Measurements from ENCODE around the gene TRPM4.
"Not testable (repeated sequence)": the region's sequence is repeated elsewhere in the genome, so short reads cannot be mapped to it uniquely, and the experiment has no call there.

Gene TRPM4

GRCh38 chr19:49190781-49191180, 33.2 kb downstream of the TRPM4 start:
- DNase-seq (ENCODE audit: low read depth), result no peak

- no peak for DNase-seq (ENCODE audit: low read depth)
Observed at GRCh38 chr19:49193822-49194394, 36.3 kb downstream of the TRPM4 start.

- no peak for DNase-seq (ENCODE audit: low read depth)
Observed at GRCh38 chr19:49194408-49194807, 36.8 kb downstream of the TRPM4 start.

- DNase-seq (ENCODE audit: low read depth), result no peak
Observed at GRCh38 chr19:49196527-49197240, 39.1 kb downstream of the TRPM4 start.

- DNase-seq (ENCODE audit: low read depth), result no peak
Observed at GRCh38 chr19:49200238-49200862, 42.8 kb downstream of the TRPM4 start.

GRCh38 chr19:49201042-49201441, 43.5 kb downstream of the TRPM4 start:
- no peak for DNase-seq (ENCODE audit: low read depth)

- DNase-seq (ENCODE audit: low read depth), result no peak
Observed at GRCh38 chr19:49205114-49205513, 47.5 kb downstream of the TRPM4 start.

- DNase-seq (ENCODE audit: low read depth), result not testable (repeated sequence)
Observed at GRCh38 chr19:49209502-49209901, 51.9 kb downstream of the TRPM4 start.

GRCh38 chr19:49210108-49210900, 52.7 kb downstream of the TRPM4 start:
- no peak for DNase-seq (ENCODE audit: low read depth)

GRCh38 chr19:49210901-49211451, 53.4 kb downstream of the TRPM4 start:
- no peak for DNase-seq (ENCODE audit: low read depth)

- DNase-seq (ENCODE audit: low read depth), result no peak
Observed at GRCh38 chr19:49212016-49212701, 54.6 kb downstream of the TRPM4 start.

GRCh38 chr19:49213791-49214190, 56.2 kb downstream of the TRPM4 start:
- DNase-seq (ENCODE audit: low read depth), result no peak

- no peak for DNase-seq (ENCODE audit: low read depth)
Observed at GRCh38 chr19:49214701-49215100, 57.1 kb downstream of the TRPM4 start.

GRCh38 chr19:49216071-49216470, 58.5 kb downstream of the TRPM4 start:
- DNase-seq (ENCODE audit: low read depth), result no peak

- DNase-seq (ENCODE audit: low read depth), result no peak
Observed at GRCh38 chr19:49217382-49217781, 59.8 kb downstream of the TRPM4 start.

- no peak for DNase-seq (ENCODE audit: low read depth)
Observed at GRCh38 chr19:49222011-49222410, 64.4 kb downstream of the TRPM4 start.

- DNase-seq (ENCODE audit: low read depth), result no peak
Observed at GRCh38 chr19:49222528-49222927, 64.9 kb downstream of the TRPM4 start.

- no peak for DNase-seq (ENCODE audit: low read depth)
Observed at GRCh38 chr19:49223472-49223871, 65.9 kb downstream of the TRPM4 start.

GRCh38 chr19:49224441-49224840, 66.8 kb downstream of the TRPM4 start:
- not testable (repeated sequence) for DNase-seq (ENCODE audit: low read depth)

GRCh38 chr19:49224879-49225278, 67.3 kb downstream of the TRPM4 start:
- DNase-seq (ENCODE audit: low read depth), result no peak

- no peak for DNase-seq (ENCODE audit: low read depth)
Observed at GRCh38 chr19:49229416-49229815, 71.8 kb downstream of the TRPM4 start.

GRCh38 chr19:49231389-49231788, 73.8 kb downstream of the TRPM4 start:
- no peak for DNase-seq (ENCODE audit: low read depth)
